ENCODE data around the gene CLPTM1.
"Not testable (repeated sequence)": the region's sequence is repeated elsewhere in the genome, so short reads cannot be mapped to it uniquely, and the experiment has no call there.

Gene CLPTM1

DNA sequence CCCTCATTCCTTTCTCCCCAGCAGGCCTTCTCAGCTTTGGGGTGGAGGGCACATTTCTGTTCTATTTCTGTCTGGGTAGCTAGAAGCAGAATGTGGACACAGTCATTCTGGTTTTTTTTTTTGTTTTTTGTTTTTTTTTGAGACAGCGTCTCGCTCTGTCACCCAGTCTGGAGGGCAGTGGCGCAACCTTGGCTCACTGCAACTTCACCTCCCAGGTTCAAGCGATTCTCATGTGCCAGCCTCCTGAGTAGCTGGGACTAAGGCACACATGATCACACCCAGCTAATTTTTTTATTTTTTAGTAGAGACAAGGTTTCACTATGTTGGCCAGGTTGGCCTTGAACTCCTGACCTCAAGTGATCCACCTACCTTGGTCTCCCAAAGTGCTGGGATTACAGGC, 20.3 kb downstream of the CLPTM1 start:
- DNase-seq, result no peak

DNA sequence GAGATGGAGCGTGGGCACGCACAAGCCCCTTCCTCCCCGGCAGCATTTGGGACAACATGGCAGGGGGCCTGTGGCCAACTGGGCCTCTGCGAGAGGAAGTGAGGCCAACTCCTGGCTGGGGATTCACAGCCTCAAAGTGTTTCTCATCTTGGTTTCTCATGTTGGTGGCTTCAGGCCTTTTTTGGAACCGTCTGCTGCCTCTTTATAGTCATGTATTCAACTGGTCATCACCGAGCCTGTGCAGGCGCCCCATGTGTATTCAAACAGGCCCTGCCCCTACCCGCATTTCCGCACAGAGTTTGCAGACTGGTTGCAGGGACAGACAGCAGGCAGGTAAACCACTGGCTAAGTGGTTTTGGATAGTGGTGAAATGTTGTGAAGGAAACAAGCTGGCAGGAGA, 28.8 kb downstream of the CLPTM1 start:
- no peak for DNase-seq

DNA sequence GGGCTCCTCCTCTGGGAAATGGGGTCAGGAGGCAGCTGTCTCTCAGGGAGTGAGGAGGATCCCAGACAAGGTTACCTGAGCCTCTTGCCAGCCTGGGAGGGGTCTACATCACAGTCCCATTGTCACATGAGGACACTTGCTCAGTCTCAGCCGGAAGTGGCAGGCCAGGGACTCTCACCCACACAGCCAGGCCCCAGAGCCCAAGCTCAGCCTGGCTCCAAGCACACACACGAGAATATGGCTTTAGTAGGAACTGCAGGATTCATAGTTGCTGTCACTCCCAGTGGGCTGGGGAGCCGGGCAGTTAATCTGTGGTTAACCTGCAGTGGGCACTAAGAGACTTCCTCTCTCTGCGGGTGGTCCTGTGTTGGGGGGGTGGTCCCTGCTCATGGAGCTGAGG, 30.3 kb downstream of the CLPTM1 start:
- no peak for DNase-seq

DNA sequence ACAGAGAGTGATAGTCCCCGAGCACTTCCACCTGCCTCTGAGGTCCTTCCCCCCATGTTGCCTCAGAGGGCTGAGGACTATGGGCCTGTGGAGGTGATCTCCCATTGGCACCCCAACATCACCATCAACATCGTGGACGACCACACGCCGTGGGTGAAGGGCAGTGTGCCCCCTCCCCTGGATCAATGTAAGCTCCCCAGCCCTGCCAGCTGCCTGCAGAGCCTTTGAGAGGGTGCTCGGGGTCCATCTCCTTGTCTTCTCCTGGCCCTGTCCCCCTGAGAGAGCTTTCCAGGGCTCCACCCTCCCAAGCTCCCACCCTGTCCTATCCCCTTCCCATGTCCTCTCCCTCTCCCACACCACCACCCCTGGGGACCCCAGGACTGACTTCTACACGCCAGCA, 31.2 kb downstream of the CLPTM1 start:
- no peak for DNase-seq

DNA sequence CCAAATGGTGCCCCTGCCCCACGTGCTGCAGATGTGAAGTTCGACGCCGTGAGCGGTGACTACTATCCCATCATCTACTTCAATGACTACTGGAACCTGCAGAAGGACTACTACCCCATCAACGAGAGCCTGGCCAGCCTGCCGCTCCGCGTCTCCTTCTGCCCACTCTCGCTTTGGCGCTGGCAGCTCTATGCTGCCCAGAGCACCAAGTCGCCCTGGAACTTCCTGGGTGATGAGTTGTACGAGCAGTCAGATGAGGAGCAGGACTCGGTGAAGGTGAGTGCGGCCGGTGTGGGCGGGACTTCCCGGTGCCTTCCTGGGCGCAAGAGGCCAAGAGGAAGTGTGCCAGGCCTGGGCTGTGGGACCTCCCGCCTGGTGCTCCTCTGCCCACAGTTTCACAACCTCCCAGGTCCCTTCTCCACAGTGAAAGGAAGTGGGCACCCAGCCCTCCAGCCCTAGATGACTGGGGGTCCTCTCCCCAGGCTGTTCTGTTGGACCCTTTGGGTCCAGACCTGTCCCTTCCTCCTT, 32.0 kb downstream of the CLPTM1 start:
- DNase-seq, result no peak

DNA sequence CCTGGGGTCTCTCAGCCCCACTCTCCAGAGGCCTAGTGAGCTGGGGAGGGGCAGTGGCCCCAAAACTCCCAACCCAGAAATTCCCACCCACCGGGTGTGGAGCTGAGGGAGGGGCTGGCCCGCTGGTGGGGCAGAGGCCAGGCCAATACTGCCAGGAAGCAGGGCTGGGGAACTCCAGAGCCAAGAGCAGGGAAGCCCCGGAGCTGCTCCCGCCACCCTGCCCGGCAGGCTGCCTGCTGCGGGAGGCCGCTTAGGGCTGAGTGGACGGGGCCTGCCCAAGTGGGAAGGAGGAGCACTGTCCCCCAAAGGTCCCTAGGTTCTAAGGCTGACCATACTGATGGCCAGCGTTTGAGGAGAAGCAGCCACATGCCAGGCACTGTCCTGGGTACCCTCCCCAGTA, 33.1 kb downstream of the CLPTM1 start:
- no peak for DNase-seq

DNA sequence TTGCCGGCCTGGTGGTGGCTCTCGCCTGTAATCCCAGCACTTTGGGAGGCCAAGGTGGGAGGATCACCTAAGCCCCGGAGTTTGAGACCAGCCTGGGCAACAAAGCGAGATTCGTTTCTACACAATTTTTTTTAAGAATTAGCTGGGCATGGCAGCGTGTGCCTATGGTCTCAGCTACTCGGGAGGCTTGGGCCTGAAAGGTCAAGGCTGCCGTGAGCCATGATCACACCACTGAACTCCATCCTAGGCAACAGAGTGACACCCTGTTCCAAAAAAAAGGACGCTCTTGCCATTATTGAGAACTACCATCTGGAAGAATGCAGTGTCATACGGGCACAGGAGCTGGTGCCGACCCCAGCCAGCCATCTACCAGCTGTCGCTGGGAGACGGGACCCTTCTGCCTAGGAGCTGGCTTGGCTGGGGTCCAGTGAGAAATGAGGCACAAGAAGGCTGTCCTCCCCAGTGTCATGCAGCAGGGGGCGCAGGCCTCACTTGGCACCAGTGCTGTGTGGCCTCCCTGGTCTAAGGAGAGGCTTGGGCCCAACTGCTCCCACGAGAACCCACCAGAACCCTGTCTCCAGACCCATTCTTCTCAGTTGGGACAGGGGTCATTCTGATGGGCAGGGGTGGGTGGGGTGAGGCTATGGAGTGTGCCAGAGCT, 33.8 kb downstream of the CLPTM1 start:
- peak in 3 of 4 experiments; percentile 17 to 54 (median 34) for DNase-seq

DNA sequence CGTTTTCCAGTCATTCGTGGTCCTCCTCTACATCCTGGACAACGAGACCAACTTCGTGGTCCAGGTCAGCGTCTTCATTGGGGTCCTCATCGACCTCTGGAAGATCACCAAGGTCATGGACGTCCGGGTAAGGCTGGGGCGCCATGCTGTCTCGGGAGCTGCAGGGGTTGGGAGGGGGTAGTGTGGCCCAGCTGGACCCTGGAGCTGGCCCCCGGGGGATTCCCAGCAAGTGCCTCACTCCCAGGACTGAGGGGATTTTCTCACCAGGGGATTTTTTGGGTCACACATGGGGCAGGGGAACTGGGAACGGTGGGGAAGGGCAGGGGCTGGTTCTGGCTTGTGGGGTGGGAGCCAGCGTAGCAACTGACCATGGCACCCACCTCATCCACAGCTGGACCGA, 35.3 kb downstream of the CLPTM1 start:
- DNase-seq, result no peak

DNA sequence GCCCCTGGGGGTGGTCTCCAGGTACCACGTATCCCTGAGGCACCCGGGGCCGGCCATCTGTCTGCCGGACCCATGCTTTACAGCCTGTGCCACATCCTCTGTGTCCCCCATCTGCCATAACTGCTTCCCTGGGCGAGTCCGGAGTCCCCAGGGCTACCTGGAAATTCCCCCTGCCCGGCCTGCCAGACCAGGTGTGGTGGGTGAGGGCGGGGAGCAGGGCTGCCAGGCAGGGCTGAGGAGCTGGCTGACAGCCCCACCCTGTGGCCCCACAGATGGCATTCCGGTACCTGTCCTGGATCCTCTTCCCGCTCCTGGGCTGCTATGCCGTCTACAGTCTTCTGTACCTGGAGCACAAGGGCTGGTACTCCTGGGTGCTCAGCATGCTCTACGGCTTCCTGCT, 35.8 kb downstream of the CLPTM1 start:
- no peak for DNase-seq

DNA sequence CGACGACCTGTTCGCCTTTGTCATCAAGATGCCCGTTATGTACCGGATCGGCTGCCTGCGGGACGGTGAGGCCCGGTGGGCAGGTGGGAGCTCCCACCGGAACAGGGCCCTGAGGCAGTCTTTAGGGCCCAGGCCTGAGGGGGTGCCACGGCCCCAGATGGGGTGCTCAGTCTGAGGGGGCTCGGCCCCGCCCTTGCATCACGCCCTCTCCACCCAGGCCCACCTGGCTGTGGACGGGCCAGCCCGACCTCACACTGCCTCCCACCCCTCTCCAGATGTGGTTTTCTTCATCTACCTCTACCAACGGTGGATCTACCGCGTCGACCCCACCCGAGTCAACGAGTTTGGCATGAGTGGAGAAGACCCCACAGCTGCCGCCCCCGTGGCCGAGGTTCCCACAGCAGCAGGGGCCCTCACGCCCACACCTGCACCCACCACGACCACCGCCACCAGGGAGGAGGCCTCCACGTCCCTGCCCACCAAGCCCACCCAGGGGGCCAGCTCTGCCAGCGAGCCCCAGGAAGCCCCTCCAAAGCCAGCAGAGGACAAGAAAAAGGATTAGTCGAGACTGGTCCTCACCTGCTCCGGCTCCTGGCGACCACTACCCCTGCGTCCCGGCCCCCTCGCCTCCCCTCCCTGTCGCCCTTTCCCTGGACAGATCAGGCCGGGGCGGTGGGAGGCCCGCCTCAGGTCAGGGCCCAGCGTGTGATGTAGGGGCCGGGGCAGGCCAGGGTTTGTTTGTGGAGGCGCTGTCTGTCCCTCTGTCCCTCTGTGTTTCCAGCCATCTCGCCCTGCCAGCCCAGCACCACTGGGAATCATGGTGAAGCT, 37.4 kb downstream of the CLPTM1 start:
- no peak for DNase-seq

DNA sequence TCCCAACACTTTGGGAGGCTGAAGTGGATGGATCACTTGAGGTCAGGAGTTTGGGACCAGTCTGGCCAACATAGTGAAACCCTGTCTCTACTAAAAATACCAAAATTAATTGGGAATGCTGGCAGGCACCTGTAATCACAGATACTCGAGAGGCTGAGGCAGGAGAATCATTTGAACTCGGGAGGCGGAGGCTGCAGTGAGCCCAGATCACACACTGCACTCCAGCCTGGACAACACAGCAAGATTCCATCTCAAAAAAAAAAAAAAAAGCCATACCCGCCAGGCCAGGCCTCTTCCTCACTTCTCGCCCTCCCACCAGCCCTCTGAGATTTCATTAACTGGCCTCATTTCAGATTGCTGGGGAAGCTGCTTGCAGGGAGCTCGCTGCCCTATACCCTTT, 38.3 kb downstream of the CLPTM1 start:
- DNase-seq, result no peak

DNA sequence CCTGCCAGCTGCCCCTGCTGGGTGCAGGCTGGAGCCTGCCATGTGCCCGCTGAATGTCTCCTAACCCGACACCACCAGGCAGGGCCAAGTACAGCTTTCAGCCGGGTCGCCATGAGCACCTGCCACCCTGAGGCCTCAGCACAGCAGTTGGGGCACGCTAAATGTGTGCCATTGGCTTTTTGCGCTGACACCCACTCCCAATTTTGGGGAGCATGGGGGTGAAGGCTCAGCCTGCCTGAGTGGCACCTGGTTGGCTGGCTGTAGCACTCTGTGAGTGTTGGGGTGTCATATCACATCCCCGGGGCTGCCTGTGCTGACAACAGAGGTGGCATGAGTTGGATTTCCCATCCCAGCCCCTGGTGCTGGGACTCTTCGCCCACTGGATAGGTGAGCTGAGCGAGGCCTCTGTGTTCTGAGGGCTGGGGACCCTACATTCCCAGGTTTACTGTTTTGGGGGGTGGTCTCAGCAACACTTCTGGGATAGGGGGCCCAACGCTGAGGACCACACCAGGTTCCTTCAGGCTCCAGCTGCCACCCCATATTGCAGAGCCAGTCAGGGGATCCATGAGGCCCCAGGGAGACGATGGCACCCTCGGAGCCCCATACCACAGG, 38.9 kb downstream of the CLPTM1 start:
- DNase-seq, result no peak

DNA sequence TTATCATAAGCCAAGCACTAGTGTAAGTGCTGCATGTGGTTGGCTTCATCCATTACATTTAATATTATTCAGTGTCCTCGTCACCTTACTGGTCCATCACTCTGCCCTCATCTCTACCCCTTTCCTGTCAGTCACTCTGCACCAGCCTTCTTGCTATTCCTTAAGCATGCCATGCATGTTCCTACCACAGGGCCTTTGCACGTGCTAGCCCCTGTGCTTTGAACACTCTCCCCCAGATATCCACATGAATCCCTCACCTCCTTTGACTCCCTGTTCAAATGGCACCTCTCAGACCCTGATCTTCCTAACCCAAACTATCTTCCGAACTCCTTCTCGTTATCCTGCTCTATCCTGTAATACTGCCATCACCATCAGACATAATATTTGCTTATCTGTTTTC, 42.8 kb downstream of the CLPTM1 start:
- no peak for DNase-seq

DNA sequence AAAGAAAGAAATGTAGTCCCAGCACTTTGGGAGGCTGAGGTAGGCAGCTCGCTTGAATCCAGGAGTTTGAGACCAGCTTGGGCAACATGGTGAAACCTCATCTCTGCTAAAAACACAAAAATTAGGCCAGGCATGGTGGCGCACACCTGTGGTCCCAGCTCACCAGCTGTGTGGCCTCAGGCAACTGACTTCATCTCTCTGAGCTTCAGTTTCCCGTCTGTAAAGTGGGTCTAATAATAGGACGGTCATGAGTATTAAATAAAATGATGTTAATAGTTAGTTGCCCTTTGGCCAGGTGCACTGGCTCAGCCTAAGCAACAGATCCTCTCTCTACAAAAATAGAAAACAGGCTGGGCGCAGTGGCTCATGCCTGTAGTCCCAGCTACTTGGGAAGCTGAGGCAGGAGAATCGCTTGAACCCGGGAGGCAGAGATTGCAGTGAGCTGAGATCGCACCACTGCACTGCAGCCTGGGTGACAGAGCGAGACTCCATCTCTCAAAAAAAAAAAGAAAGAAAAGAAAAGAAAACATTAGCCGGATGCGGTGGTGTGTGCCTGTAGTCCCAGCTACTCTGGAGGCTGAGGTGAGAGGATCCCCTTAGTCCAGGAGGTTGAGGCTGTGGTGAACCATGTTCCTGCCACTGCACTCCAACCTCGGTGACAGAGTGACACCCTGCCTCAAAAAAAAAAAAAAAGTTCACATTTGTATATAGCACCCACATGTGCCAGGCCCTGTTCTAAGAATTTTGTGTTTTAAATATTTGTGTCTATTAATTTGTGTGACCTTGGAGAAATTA, 44.1 kb downstream of the CLPTM1 start:
- not testable (repeated sequence) for DNase-seq

DNA sequence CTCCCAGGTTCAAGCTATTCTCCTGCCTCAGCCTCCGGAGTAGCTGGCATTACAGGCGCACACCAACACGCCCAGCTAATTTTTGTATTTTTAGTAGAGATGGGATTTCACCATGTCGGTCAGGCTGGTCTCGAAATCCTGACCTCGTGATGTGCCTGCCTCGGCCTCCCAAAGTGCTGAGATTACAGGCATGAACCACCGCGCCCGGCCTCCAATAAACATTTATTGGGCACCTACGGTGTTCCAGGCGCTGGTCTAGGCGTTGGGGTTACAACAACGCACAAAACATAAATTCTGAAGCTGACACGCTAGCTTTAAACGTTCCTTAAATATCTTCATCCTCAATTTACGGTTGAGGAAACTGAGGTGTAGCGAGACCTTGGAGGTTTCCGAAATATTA, 45.5 kb downstream of the CLPTM1 start:
- not testable (repeated sequence) for DNase-seq

DNA sequence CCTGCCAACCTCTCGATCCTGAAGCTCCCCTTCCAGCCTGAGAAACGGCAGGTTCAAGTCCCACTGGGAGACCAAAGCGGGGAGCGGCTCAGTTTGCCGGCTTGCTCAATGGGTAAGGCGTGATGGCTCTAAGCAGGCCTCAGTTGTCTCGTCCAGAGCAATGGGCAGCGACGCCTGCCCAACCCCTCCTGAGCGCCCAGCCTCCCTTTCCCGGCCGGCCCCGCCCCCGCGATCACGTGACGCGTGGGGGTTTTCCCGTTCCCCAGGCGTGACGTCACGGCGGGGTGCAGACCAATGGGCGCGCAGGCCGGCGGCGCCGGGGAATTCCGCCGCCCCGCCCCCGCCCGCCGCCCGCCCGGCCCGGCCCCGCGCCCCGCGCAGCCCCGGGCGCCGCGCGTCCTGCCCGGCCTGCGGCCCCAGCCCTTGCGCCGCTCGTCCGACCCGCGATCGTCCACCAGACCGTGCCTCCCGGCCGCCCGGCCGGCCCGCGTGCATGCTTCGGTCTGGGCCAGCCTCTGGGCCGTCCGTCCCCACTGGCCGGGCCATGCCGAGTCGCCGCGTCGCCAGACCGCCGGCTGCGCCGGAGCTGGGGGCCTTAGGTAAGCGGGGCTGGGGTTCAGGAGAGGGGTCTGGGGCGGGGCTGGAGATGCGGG, 46.0 kb downstream of the CLPTM1 start, which contains the start of gene RELB:
Gene RELB (plus strand): TSS at position 378 of the 653 bp plus-strand sequence. CDS start 116 bp downstream, at position 494.
- DNase-seq, result peak; percentile 90 to 95 (median 93)

DNA sequence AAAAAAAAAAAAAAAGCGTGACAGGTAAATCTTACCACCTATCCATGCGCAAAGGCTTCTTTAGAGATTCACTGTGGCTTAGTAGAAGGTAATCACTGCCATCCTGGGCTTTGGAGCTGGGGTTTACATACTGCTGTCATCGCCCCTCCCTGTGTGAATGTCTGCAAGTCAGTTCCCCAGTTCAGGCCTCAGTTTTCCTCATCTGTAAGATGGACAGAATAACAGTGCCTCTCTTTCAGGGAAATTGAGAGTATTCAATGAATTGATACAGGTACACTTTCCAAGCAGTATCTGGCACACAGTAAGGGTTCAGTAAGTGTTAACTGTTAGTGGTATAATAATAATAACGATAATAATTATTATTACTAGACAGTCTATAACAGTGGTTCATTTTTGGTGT, 48.3 kb downstream of the CLPTM1 start:
- no peak for DNase-seq

DNA sequence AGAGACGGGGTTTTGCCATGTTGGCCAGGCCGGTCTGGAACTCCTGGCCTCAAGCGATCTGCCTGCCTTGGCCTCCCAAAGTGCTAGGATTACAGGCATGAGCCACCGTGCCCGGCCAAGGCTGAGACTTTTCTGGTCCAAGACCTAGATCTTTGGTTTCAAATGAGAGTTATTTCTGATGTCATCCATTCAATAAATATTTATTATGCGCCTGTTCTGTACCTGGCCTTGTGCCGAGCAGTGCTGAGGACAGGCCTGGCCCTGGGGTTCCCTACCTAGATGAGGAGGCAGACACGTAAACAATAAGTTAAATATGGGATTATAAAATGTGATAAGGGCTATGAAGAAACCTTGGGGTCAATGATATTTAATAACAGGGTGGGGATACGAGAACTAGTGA, 50.6 kb downstream of the CLPTM1 start:
- no peak for DNase-seq

DNA sequence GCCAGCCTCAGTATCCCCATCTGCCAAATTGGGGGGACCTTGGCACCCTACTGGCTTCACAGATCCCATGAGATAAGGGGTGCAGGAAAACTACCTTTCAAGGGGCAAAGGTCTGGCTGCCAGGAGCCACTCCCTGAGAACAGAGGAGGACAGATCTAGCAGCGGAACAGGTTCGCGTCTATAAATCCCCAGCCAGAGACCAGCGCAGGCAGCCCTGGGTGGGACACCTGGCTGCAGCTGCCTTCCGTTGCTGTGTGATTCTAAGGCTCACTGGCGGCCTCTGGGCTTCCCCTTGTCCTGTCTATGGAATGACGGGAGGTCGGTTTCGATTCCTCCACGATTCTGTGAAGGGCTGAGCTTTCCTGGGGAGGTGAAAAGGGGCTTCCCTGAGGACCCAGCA, 53.4 kb downstream of the CLPTM1 start:
- no peak for DNase-seq

DNA sequence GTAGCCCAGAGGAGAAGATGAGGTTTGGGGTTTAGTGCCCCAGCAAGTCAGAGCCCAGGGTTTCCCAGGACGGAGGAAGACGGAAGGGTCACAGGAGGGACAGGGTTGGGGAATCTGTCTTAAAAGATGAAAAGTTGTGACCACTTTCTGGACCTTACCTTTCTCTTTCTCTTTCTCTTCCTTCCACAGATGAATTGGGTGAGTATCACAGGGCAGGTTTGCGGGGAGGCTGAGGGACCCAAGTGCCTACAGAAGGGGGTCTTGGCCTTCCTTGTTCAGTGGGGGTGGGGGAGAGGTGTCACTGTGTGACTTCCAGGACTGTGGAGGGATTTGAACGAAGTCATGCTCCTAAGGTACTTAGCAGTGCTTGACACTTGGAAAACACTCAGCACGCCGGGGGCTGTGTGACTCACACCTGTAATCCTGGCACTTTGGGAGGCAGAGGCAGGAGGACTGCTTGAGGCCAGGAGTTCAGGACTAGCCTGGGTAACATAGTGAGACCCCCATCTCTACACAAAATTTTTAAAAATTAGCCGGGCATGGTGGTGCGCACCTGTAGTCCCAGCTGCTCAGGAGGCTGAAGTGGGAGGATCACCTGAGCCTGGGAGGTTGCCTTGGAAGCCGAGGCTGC, 54.6 kb downstream of the CLPTM1 start:
- no peak for DNase-seq

DNA sequence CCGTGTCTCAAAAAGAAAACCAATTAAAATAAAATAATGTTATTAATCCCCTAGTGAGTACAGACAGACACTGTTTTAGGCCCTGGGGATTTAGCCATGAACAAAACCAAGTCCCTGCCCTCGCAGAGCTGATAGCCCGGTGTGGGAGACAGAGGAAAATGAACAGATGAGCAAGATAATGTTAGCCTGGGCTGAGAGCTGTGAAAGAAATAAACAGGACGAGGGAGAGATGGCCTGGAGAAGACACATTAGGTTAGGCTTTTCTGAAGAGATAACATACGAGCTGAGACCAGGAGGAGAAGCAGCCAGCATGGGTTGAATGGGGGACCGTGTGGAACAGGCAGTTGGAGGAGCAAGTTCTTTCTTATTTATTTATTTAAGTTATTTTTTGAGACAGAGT, 55.1 kb downstream of the CLPTM1 start:
- no peak for DNase-seq

DNA sequence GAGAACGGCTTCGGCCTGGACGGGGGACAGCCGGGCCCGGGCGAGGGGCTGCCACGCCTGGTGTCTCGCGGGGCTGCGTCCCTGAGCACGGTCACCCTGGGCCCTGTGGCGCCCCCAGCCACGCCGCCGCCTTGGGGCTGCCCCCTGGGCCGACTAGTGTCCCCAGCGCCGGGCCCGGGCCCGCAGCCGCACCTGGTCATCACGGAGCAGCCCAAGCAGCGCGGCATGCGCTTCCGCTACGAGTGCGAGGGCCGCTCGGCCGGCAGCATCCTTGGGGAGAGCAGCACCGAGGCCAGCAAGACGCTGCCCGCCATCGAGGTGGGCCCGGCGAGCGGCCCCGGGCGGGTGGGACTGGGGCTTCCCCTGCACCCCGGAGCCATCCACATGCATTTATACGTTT, 56.8 kb downstream of the CLPTM1 start:
- no peak for DNase-seq

Measured in activated naive CD4-positive, alpha-beta T cell (primary cell).